Upper lobe of left lung (tissue), 4 donors: ENCODE measurements around the gene CYB5B.

Experiments used
- CTCF ChIP-seq, 6 experiments: fragments of 450-650 bp in 4 of 6; fragments of 200-600 bp in 2 of 6; sonication (generic) in 2 of 6; IDR thresholded peaks; one replicate each; pipeline ENCODE4 v1.5.1; 2016 to 2019; ENCODE audit warnings: antibody characterized with exemption in 6 of 6
- POLR2AphosphoS5 ChIP-seq, 2 donors: sonication (generic); formaldehyde crosslinking; IDR thresholded peaks; one replicate each; pipeline ENCODE4 v1.5.1; 2017; ENCODE audit warnings: antibody characterized with exemption in 2 of 2

GRCh38 chr16:69405326-69405725 lies 19.1 kb upstream of the CYB5B start:
- TF ChIP-seq POLR2AphosphoS5 (IDR thresholded peaks at IDR 0.05): no peak
- no peak for TF ChIP-seq CTCF (IDR thresholded peaks at IDR 0.05)
